GM21576 (cell line): ENCODE data around the gene FAM163B.

Experiments
- ATAC-seq: cut with Tn5 transposase; IDR thresholded peaks from one replicate; pipeline ENCODE4 v1.9.1; 2021; ENCODE audit warnings: mild to moderate bottlenecking, moderate library complexity; ENCODE audit not compliant: unreplicated experiment

The FAM163B gene

DNA sequence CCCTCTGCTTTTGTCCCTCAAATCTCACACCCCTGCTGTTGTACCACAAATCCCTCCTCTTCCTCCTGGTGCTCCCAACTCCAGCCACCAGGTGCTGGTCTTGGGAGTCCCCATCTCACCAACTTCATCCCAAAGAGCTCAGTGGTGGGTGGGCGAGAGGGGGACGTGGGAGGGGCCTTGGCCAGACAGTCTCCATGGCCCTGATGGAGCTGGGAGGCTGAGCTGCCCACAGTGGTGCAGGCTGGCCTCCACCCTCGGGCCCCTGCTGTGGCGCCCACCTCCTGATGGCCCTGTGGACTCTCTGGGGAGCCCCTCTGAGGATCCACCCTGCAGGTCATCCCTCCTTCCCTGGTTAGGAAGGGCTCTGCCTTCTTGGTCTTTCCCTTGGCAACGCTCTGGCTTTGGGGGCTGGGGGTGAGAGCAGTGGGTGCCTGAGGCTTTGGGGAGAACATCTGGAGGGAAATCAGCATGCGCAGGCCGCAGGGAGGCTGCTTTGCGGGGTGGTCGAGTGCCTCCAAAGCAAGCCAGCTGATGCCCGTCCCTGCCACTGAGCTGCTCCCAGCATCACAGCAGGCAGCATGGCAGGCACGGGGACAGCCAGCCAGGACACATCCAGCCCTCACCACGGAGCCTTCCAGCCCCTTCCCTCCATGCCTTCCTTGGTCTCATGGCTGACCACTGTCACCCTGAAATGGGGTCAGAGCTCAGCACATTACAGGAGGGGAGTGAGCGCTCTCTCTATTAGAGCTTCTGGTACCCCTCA lies 7.6 kb upstream of the FAM163B start:
- no peak for ATAC-seq

DNA sequence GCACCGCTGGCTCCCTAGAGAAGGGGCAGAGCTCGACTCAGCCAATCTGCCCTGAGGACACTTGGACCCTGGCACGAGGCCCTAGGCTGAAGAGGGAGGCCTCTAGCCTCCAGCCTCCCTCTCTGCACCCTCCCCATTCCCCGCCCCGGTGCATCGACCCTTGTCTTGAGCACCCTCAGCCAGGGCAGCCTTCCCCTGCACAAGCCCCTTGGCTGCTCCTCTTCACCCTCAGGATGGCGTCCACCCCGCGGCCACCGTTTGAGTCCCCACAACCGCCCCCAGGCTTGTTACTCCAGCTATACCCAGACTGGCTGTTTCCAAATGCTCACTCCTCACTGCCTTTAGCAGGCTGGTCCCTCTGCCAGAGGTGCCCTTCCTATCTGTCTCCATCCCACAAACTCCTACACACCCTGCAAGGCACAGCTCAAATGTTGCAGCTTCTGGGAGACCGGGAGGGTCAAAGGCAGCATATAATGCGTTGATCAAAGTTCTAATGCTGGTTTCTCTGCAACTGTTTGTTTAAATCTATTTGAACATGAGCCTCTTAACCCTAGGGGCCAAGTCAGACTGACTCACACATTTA lies 6.5 kb upstream of the FAM163B start:
- no peak for ATAC-seq

DNA sequence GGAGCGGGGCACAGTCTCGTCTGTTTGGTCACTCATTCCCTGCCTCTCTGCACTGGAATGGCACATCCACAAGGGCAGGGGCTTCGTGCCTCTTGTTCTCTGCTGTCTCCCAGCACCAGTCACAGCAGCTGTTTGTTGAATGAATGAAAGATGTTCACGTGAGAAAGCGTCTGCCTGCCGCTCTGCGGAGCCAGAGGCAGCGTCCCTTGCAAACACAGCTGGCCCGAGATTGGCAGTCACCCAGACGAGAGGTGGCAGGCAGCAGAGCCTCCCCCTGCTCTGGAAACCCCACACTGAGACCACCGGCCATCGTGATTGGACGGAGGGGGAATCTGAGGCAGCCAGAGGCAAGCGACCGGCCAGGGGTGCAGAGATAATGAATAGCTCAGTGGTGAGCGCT lies 6.0 kb upstream of the FAM163B start:
- ATAC-seq, result no peak

DNA sequence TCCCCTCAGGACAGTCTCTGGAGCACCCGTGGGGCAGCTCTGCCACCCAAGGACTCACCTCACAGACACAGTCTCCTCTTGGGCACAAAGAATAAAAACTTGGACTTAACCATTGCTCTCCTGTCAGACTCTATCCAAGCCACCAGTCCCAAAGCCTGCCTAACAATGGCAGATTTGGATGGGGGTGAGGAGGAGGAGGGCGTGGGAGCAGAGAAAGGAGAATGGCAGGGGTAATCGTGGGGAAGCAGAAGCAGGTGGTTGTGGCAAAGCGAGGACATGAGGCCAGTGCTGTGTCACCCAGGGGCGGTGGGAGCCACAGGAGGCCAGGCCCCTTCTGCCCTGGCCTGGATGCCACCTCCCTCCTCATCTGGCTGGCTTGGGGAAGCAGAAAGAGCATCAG lies 5.5 kb upstream of the FAM163B start:
- no peak for ATAC-seq

DNA sequence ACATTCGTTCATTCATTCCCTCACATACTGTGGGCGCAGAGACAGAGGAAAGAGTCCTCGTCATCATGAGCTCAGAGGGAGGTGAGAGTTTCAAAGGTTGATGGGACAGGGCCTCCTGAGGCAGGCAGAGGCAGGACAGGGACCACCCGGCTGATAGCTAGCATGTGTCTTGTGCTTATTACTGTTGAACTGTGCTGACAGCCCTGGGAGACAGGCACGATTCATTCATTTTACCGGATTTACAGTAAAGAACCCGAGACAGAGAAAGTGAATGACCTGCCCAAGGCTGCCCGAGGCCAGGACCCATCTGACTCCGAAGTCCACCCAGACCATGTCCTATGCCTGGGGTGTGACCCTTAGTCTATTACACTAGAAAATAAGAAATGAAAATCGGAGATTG lies 4.9 kb upstream of the FAM163B start:
- no peak for ATAC-seq

DNA sequence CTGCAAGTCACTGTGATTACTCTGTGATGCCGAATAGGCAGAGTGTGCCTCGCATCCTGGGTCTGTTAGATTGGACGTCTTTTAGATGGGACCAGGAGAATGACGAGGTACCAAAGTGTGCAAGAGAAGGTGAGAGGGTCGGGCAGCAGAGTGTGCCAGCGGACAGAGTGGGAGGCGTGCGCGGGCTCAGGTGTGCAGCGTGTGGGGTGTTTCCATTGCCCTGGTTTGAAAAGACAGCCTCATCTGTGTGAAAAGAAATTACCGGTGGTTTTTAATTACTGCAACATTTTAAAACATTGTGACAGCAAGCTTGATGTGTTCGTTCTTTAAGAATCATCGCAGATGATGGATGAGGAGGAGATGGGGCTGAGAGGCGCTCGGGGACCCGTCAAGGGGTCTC lies 4.2 kb upstream of the FAM163B start:
- ATAC-seq, result no peak

DNA sequence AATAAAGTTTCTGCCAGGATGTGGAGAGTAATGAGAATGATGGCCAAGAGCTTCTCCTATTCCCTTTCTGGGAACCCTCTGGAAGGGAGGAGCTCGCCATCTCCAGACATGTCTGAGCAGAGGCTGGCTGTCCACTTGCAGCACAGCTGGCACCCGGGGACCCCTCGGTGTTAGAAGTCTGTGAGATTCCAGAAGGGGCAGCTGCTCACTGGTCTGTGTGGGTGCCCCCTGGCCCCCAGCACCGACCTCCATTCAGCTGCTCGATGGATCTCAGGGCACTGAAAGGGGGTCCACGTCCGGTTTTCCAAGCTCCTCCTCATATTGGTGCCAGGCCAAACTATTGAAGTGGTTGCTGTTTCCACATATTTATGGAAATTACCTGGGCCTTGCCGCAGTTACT lies 3.6 kb upstream of the FAM163B start:
- no peak for ATAC-seq

DNA sequence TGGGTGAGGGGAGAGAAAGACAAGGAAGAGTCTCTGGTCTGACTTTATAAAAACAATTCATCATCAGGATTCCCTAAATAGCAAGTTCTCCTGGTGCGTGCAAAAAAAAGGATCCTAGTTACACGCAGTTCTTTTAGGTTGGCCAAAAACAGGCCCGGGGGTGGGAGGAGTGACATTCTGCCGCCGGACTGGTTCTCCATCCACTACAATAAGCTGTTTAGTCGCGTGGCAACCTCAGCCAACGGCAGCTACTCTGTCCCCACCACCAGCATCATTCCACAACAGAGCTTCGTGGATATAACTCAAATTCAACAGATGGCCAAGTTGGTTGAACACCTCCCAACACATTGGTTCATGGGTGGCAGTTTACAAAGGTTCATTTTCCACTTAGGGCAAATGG lies 2.9 kb upstream of the FAM163B start:
- ATAC-seq, result no peak

DNA sequence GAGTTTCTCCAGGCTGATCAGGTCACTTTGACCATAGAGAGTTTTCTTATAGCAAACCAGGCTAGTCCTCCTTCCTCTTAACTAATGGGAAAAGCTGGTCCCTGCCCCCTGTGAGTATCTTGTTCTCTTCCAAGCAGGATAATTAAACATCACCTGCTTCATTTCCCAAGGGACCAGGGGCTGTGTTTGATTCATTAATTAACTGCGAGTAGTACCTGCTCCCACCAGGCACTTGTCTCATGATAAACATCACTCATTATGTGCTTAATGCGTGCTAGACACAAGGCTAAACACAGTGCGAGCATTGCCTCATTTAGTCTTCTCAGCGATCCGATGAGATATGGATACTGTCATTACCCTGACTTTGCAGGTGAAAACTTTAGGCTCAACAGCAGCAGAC lies 1.7 kb upstream of the FAM163B start:
- no peak for ATAC-seq

DNA sequence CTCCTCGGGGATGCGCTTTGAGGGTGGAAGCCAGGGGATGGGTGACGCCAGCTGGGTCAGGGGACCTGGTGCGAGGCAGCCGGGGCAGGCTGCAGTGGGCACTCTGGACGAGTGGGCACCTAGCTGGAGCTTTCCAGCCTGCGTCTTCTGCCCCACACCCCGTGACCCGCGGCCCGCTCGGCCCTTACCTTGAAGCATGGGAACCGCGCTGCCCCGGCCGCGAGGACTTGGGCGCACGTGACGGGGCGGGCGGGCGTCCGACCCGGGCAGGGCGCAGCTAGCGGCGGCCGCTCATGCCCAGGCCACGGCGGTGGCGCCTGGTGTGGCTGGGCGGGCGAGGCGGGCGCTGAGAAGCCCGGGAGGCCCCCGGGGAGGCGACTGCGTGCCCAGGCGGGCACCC lies 300 bp downstream of the FAM163B start:
- no peak for ATAC-seq

DNA sequence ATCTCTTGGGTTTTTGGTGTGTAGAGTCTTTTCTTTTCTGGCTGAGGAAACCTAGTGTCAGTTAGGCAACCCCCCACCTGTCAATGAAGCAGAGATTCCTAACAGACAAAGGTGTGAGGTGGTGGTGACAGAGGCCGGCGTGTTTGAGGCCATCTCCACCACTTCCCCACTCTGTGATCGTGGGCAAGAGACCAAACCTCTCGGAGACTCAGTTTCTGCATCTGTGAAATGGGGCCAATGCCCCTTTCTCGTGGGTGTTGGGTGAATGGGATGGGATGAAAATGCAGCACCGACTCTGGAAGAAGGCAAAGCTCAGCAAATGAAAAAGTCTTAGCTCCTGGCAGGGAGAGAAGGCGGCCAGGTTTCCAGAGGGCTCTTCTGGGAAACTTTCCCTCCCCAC lies 807 bp downstream of the FAM163B start:
- ATAC-seq, result no peak

DNA sequence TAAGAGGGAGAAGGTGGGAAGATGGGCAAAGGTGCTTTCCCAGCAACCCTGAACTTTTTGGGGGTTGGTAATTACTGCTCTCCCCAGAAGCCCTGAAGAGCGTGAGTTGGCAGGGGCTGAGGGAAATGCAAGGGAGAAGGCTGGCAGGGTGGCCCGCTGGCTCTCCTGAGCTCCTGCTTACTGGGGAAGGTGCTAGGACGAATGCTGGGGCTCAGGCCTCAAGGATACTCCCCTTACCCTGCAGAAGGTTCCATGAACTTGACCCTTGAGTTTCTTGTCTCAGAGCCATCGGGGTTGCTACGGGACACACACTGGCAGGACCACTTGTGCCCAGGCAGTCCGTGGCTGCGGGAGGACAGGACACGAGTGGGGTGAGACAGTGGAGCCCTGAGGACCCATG lies 1.2 kb downstream of the FAM163B start:
- ATAC-seq, result no peak

DNA sequence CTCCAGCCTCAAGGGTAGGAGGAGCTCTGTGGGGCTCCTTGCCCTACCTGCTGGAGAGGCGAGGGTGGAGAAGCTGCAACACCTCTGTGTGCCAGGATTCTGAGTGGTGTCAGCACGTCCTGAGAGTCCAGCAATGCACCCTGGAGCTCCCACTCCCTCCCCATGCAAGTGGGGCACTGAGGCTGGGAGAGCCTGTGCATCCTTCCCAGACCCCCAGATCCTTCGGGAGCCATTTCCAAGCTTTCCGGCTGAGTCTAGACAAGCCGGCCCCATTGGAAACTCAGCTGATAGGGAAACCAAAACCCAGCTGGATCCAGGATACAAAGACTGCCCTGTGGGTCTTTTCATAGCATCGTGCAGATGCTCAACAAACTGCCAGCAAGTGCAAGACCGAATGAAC lies 1.8 kb downstream of the FAM163B start:
- ATAC-seq, result no peak

DNA sequence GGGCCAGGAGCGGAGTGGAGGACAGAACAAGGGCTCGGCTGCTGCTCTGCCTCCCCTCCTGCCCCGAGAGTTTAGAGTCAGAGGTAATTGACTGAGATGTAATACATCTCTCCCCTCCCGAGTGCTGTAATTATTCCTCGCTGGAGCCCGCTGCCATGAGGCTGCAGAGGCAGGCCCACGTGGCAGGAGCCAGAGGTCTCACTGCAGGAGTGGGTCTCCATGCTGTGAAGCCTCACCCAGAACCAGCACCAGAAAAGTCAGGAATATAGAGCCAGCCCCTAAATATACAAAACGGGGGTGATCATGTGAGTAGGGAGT lies 2.5 kb downstream of the FAM163B start:
- no peak for ATAC-seq

DNA sequence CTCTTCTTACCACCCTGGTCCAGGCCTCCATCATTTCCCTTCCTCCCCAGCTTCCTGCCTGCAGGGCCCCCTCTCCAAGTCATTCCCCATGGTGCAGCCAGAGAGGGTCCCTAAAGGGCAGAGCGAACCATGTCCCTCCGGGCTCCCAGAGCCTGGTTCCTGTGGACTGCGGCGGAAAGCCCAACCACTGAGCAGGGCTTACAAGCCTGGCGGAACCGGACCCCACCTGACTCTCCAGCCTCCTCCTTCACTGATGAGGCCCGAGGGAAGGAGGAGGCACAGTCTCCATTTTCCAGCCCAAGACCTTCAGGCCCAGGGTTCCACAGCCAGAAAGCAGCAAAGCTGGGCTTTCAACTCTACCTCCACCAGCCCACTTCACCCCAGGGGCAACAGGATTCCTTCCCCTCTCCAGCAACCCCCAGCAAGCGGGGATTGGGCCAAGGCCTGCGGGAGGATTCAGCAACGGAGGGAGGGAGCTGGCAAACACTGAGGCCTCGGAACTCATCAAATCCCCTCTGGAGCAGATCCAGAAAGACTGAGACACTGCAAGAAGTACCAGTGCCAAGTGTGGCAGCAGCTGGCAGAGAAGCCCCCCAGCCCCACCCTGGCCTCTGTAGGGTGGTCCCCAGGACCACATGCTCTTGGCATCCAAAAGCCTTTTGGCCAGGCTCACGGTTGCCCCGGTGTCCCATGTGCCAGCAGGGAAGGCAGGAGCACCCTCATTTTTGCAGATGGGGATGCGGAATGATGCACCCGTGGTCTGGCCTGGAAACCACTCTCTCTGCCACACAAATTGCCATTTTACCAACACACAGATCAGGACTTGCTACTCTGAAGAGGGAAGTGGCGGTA lies 3.1 kb downstream of the FAM163B start:
- ATAC-seq, result no peak

DNA sequence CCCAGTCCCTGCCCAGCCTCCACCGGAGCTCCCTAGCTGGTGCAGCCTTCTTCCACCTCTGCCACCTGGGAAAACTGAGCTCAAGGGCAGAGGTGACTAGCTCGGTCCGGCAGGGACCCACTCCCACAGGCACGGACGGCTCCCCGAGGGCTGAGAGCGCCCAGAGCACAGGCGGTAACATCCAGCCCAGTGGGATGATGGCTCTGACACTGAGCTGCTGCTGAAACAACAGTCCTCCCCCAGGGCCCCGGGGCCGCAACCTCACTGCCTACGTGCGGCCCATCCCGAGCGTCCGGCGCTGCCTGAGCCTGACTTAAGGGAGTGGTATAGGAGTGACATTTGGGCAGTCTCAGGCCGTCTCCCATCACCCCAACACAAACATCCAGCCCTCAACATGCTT lies 3.7 kb downstream of the FAM163B start:
- ATAC-seq, result no peak

DNA sequence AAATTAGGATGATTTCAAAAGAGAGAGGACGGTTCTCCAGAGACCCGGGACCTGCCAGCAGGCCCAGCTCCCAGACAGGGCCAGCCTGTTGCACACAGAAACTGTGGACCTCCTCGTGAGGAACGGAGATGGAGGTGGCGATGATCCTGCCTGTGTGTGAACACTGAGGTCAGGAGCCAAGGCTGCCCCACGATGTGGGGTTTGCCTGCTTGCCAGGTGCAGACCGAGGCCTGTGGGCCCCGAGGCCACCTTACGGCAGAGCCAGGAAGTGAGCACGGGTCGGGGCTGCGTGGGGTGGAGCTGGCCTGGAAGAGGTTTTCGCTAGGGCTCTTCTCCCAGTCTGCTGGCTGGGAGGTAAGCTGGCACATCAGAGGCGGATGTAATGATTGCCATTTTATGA lies 4.3 kb downstream of the FAM163B start:
- no peak for ATAC-seq

DNA sequence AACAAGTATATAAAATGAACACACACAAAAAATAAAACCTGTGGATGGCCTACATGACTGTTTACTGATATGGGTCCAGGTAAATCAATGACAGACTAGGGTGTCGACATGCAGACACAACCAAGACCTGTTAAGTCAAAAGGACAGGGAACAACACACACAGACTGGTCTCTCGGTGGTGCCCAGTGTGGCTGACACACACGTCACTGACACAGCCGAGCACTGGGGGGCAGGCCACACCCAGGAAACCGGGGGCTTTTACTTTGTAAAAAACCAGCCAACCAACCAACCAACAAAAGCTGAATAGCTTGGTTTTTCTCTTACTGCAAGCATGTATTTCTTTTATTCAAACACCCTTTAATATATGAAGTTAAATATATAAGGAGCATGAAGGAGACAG lies 5.0 kb downstream of the FAM163B start:
- ATAC-seq, result no peak

DNA sequence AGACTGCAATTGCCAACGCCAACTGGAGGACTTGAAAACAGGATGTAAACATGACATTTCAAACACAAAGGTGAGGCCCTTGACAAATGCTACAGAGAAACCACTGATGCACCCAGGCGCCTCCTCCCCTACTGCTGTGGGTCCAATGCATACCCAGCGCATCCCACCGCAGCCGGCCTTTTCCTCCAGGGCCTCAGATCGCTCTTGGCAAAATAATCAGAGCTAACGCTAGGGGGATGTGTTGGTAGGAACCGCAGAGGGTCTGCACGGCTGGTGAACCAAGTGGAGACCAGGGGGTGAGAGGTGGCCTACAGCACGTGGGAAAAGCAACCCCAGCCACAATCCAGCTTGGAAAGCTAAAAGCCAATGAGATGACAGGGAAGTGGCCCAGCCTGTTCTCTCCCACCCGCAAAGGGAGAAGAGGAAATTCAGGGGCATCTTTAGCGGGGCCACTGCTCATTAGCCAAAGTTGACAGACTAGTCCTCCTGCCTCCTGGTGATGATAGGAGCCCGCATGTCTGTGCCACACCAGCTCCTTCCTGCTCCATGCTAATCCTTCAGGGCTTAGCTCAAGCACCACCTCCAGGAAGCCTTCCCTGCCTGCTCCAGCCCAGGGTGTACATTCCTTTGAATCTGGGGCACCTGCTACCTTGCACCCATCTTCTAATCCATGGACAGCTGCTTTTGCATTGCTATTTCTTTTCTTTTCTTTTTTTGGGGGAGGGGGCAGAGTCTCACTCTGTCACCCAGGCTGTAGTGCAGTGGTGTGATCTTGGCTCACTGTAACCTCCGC lies 5.9 kb downstream of the FAM163B start:
- no peak for ATAC-seq

DNA sequence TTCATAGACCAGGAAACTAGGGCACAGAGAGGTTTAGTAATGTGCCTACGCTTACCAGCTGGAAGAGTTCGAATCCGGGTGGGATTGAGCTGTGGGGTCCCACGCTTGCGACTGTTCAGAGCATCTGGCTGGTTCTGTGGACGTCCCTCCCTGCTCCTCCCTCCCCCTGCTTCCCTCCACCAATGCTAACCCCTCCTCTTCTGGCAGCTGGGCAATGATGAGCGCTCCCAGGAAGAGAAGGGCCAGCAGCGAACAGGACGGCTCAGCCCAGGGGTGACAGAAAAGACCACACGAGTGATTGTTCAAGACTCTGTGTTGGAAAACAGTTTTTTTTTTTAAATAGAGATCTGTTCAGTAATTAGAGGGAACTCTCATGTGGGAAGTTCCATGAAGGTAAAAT lies 6.9 kb downstream of the FAM163B start:
- no peak for ATAC-seq

DNA sequence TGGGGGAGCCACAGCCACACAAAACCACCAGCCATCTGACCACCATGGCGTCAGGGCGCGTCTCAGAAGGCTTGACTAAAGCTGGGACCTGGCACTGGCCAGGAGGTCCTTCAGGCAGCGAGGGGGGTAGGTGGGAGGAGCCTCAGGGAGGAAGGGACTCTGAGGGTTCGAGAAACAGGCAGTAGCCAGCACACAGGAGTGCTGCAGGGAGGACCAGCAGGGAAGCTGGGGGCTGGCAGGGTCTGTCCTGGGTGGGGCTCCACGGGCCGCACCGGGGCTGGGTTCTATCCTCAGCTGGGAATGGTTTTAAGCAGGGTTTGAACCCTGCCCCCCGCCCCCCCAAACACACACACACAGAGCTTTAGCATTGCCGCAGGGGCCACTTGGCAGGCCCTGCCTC lies 7.4 kb downstream of the FAM163B start:
- ATAC-seq, result no peak
